IPS DF 6.9 (cell line): ENCODE measurements around the gene ZNRF2.

Experiments used
- DNase-seq: peaks from one replicate; pipeline ENCODE4 v3.0.0-alpha.2; 2013; ENCODE audit warnings: low read depth, low spot score
- H3K27ac ChIP-seq: one replicate; pipeline ENCODE4 v1.5.1; 2013; ENCODE audit warnings: low read length, control low read depth
- H3K27me3 ChIP-seq: 2 replicates; pipeline ENCODE4 v1.6.1; 2013; ENCODE audit warnings: mild to moderate bottlenecking, low read length; ENCODE audit not compliant: control insufficient read depth, insufficient read depth
- H3K36me3 ChIP-seq: 2 replicates; pipeline ENCODE4 v1.6.1; 2013; ENCODE audit warnings: low read length; ENCODE audit not compliant: control insufficient read depth, insufficient read depth
- H3K4me1 ChIP-seq: 2 replicates; pipeline ENCODE4 v1.6.1; 2013; ENCODE audit warnings: low read length; ENCODE audit not compliant: control insufficient read depth, insufficient read depth
- H3K4me3 ChIP-seq: 2 replicates; pipeline ENCODE4 v1.5.1; 2013; ENCODE audit warnings: mild to moderate bottlenecking, low read length
- H3K9me3 ChIP-seq: 2 replicates; pipeline ENCODE4 v1.6.1; 2013; ENCODE audit warnings: low read length, inconsistent platforms; ENCODE audit not compliant: control insufficient read depth, insufficient read depth
- WGBS: extraction: QIAGEN DNeasy Blood & Tissue Kit; methylation state at CpG from one replicate; pipeline ENCODE4 v1.1.7; 2013; ENCODE audit warnings: mixed read lengths, missing lambda C conversion rate; ENCODE audit not compliant: insufficient read length, insufficient coverage; 5-methylcytosine and 5-hydroxymethylcytosine counted together

The ZNRF2 gene

GRCh38 chr7:30332549-30332948 is 48.2 kb downstream of the ZNRF2 start:
- H3K4me1 ChIP-seq, result no peaks in the 10 kb centered on the region

GRCh38 chr7:30335763-30336487 is 51.5 kb downstream of the ZNRF2 start:
- Histone ChIP-seq H3K4me3 (no peak overlapping the region), H3K9me3 (no peaks in the 10 kb centered on the region), H3K27ac (no peak overlapping the region), H3K27me3 (no peaks in the 10 kb centered on the region), H3K36me3 (no peaks in the 10 kb centered on the region), H3K4me1 (no peaks in the 10 kb centered on the region)
- no peak for DNase-seq
- WGBS, result 100% methylated on average over 1 of the region's 4 CpGs

More at GRCh38 chr7:30332549-30332948, 48.2 kb downstream of the ZNRF2 start:
- Histone ChIP-seq H3K27ac (no peak overlapping the region), H3K36me3 (no peaks in the 10 kb centered on the region), H3K4me3 (no peak overlapping the region), H3K9me3 (no peaks in the 10 kb centered on the region), H3K27me3 (no peaks in the 10 kb centered on the region)
- WGBS, result no CpG with 5 or more reads among the region's 2 CpGs
- no peak for DNase-seq

- no peak overlapping the region for H3K27ac ChIP-seq
- H3K9me3 ChIP-seq, result no peaks in the 10 kb centered on the region
- no CpG with 5 or more reads among the region's 1 CpG for WGBS
- H3K4me1 ChIP-seq, result no peaks in the 10 kb centered on the region
- H3K4me3 ChIP-seq, result no peak overlapping the region
- no peak for DNase-seq
- no peaks in the 10 kb centered on the region for H3K36me3 ChIP-seq
- no peaks in the 10 kb centered on the region for H3K27me3 ChIP-seq
Measured at GRCh38 chr7:30344513-30344912, 60.1 kb downstream of the ZNRF2 start.

GRCh38 chr7:30347226-30348082 is 63.1 kb downstream of the ZNRF2 start:
- Histone ChIP-seq H3K36me3 (no peaks in the 10 kb centered on the region), H3K4me1 (no peaks in the 10 kb centered on the region), H3K9me3 (no peaks in the 10 kb centered on the region), H3K27me3 (no peaks in the 10 kb centered on the region), H3K4me3 (no peak overlapping the region), H3K27ac (no peak overlapping the region)
- DNase-seq, result no peak
- no CpG with 5 or more reads among the region's 2 CpGs for WGBS

GRCh38 chr7:30348083-30348560 is 63.7 kb downstream of the ZNRF2 start:
- H3K9me3 ChIP-seq, result no peaks in the 10 kb centered on the region
- H3K4me3 ChIP-seq, result no peak overlapping the region
- DNase-seq, result no peak
- no peak overlapping the region for H3K27ac ChIP-seq
- no peaks in the 10 kb centered on the region for H3K27me3 ChIP-seq
- no peaks in the 10 kb centered on the region for H3K4me1 ChIP-seq
- H3K36me3 ChIP-seq, result no peaks in the 10 kb centered on the region
- no CpG with 5 or more reads among the region's 2 CpGs for WGBS

- Histone ChIP-seq H3K27me3 (no peaks in the 10 kb centered on the region), H3K4me1 (no peaks in the 10 kb centered on the region), H3K9me3 (no peaks in the 10 kb centered on the region), H3K36me3 (no peaks in the 10 kb centered on the region), H3K27ac (no peak overlapping the region), H3K4me3 (no peak overlapping the region)
- no CpG with 5 or more reads among the region's 3 CpGs for WGBS
- no peak for DNase-seq
Measured at GRCh38 chr7:30349170-30349569, 64.8 kb downstream of the ZNRF2 start.

- H3K4me3 ChIP-seq, result no peak overlapping the region
- no peaks in the 10 kb centered on the region for H3K9me3 ChIP-seq
- no peak overlapping the region for H3K27ac ChIP-seq
- no peaks in the 10 kb centered on the region for H3K4me1 ChIP-seq
- DNase-seq, result no peak
- no peaks in the 10 kb centered on the region for H3K27me3 ChIP-seq
- no peaks in the 10 kb centered on the region for H3K36me3 ChIP-seq
Measured at GRCh38 chr7:30349816-30350215, 65.4 kb downstream of the ZNRF2 start.

GRCh38 chr7:30351286-30351685 is 66.9 kb downstream of the ZNRF2 start:
- Histone ChIP-seq H3K27me3 (no peaks in the 10 kb centered on the region), H3K27ac (no peak overlapping the region), H3K4me1 (no peaks in the 10 kb centered on the region; the same call in 1 of the 2 replicates), H3K36me3 (no peaks in the 10 kb centered on the region), H3K4me3 (no peak overlapping the region), H3K9me3 (no peaks in the 10 kb centered on the region)
- WGBS, result no CpG with 5 or more reads among the region's 4 CpGs
- DNase-seq, result no peak

GRCh38 chr7:30351724-30352123 is 67.3 kb downstream of the ZNRF2 start:
- Histone ChIP-seq H3K27me3 (no peaks in the 10 kb centered on the region), H3K4me3 (no peak overlapping the region), H3K9me3 (no peaks in the 10 kb centered on the region), H3K4me1 (no peaks in the 10 kb centered on the region; the same call in 1 of the 2 replicates), H3K36me3 (no peaks in the 10 kb centered on the region), H3K27ac (no peak overlapping the region)
- WGBS, result no CpG with 5 or more reads among the region's 2 CpGs
- no peak for DNase-seq

- no peak for DNase-seq
- Histone ChIP-seq H3K9me3 (no peaks in the 10 kb centered on the region), H3K4me1 (no peaks in the 10 kb centered on the region; the same call in 1 of the 2 replicates), H3K27ac (no peak overlapping the region), H3K27me3 (no peaks in the 10 kb centered on the region), H3K4me3 (no peak overlapping the region), H3K36me3 (no peaks in the 10 kb centered on the region)
- WGBS, result no CpG with 5 or more reads among the region's 5 CpGs
Measured at GRCh38 chr7:30352169-30352568, 67.8 kb downstream of the ZNRF2 start.
